Uterus (tissue), 2 donors: Measurements from ENCODE around the gene FAM78A.

Source experiments
- POLR2A ChIP-seq, 2 donors: fragments of 450-650 bp; IDR thresholded peaks; one replicate each; pipeline ENCODE4 v1.6.1; 2016; ENCODE audit warnings: antibody characterized with exemption in 2 of 2, mild to moderate bottlenecking in 1 of 2, moderate library complexity in 1 of 2
- TF ChIP-seq, protein P1 (sequence below), 4 experiments: fragments of 200-600 bp in 2 of 4; fragments of 450-650 bp in 2 of 4; sonication (generic) in 2 of 4; IDR thresholded peaks; one replicate each; pipeline ENCODE4 v1.5.1; 2016 to 2019; ENCODE audit warnings: antibody characterized with exemption in 4 of 4, mild to moderate bottlenecking in 2 of 4, moderate library complexity in 1 of 4

DNA sequence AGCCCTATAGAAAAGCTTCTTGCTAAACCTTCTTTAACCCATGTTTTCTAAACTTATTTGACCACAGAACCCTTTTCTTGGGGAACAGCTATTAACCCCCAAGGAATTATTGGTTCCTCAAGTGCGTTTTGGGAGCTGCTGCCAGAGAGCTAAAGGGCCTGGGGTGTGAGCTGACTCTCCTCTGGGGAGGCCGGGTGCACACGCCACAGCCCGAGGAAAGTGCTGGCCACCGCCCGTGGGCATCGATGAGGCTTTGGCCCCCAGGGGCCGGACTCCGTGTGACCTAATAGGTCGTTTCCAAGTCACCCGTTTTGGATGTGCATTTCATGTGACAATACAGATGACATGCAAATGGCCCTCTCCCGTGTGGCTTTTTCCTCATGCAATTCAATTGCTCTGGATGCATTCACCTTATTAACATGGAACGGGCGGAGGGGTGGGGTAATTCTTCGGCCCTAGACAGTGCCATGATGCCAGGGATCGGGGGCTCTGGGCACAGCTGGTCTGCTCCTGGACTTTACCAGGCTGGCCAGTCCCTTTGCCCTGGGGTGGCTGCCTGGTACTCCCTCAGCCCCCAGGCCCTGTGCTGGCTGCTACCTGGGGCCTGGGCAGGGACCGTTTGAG is 32.7 kb upstream of the FAM78A start:
- TF ChIP-seq, protein P1, sequence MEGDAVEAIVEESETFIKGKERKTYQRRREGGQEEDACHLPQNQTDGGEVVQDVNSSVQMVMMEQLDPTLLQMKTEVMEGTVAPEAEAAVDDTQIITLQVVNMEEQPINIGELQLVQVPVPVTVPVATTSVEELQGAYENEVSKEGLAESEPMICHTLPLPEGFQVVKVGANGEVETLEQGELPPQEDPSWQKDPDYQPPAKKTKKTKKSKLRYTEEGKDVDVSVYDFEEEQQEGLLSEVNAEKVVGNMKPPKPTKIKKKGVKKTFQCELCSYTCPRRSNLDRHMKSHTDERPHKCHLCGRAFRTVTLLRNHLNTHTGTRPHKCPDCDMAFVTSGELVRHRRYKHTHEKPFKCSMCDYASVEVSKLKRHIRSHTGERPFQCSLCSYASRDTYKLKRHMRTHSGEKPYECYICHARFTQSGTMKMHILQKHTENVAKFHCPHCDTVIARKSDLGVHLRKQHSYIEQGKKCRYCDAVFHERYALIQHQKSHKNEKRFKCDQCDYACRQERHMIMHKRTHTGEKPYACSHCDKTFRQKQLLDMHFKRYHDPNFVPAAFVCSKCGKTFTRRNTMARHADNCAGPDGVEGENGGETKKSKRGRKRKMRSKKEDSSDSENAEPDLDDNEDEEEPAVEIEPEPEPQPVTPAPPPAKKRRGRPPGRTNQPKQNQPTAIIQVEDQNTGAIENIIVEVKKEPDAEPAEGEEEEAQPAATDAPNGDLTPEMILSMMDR (IDR thresholded peaks at IDR 0.05) = no peak
- TF ChIP-seq POLR2A (IDR thresholded peaks at IDR 0.05) = no peak
